ENCODE measurements around the gene STK4. TPM values are rescaled to one million over a fixed set of nuclear protein-coding genes. Genes with fewer than 3 reads are reported as not detected.

STK4 gene
- total and polyA plus RNA-seq, 2 of the 8 experiments (the other 6 are each of a cell fraction or from before 2014, with no cell fraction given) = 12.0 to 34.3 TPM

DNA sequence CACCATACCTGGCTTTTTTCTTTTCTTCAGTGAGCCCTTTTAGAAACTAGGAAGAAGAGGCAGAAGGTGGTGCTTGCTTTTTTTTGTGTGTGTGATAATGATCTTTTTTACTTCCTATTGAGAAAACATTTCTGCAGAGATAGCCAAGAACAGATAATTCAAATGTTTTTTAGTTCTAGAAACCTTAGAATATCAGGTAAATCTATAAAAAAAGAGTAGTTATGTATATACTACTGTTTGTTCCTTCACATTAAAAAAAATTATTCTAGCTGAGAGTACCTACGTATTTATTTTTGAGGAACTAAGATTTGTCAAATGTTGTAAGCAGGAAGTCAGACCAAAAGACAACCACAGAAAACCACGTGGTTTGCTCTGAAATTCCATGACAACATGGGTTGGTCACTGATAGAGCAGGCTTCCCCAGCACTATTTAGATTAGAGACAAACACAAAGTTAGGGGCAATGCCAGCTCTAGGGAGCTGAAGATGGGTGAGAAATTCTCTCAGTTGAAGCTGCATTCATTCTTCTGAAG lies 12.8 kb downstream of the STK4 start:
- Histone ChIP-seq H3K4me1 (replicated peaks in 1 of 4; ENCODE audit: control insufficient read depth in 3 of 4, insufficient read depth in 4 of 4, low read length in 3 of 4) (no peaks in the 10 kb centered on the region), H3K23ac (ENCODE audit: insufficient read length) (no peak overlapping the region), H3K9me3 (ENCODE audit: insufficient read depth in 2 of 2, low read depth in 1 of 2, low read length in 1 of 2) (no peaks in the 10 kb centered on the region), H2AFZ (ENCODE audit: low read length) (no peak overlapping the region), H2BK12ac (ENCODE audit: low read depth, low read length) (no peak overlapping the region), H2BK15ac (ENCODE audit: low read length) (no peak overlapping the region), H2BK20ac (ENCODE audit: low read length) (no peak overlapping the region), H3K27me3 (replicated peaks in 1 of 4; ENCODE audit: control insufficient read depth in 3 of 4, extremely low read depth in 1 of 4, insufficient read depth in 3 of 4, low read length in 3 of 4) (no peaks in the 10 kb centered on the region), H3K9ac (replicated peaks in 1 of 4; ENCODE audit: extremely low read depth in 1 of 4, low read depth in 3 of 4, low read length in 3 of 4) (no peak overlapping the region), H3K79me1 (ENCODE audit: low read depth, low read length) (no peaks in the 10 kb centered on the region; the same call in 1 of the 2 replicates), H2BK5ac (ENCODE audit: low read depth, low read length) (no peak overlapping the region), H3K27ac (ENCODE audit: low read depth, low read length) (no peak overlapping the region), H4K20me1 (replicated peaks in 1 of 2; ENCODE audit: control insufficient read depth in 1 of 2, insufficient read depth in 2 of 2, low read length in 2 of 2) (peaks cover 2 to 3% of the 10 kb centered on the region in 2 experiments), H3K14ac (ENCODE audit: insufficient read length) (no peak overlapping the region), H3K56ac (replicated peaks; ENCODE audit: insufficient read length, low read depth, low read length) (no peak overlapping the region), H3K18ac (ENCODE audit: extremely low read depth, low read length) (no peak overlapping the region), H3K79me2 (ENCODE audit: control insufficient read depth in 1 of 2, insufficient read depth in 2 of 2, low read length in 2 of 2) (no peaks in the 10 kb centered on the region), H4K5ac (ENCODE audit: insufficient read length, low read depth, low read length) (no peak overlapping the region), H4K91ac (replicated peaks; ENCODE audit: insufficient read length, low read length) (no peak overlapping the region), H4K8ac (ENCODE audit: extremely low read depth, insufficient read depth, low read length) (no peak overlapping the region), H3K4me2 (ENCODE audit: insufficient read depth in 1 of 2, low read depth in 2 of 2, low read length in 2 of 2) (no peak overlapping the region), H3K36me3 (ENCODE audit: control insufficient read depth in 2 of 4, insufficient read depth in 4 of 4, low read length in 3 of 4) (peaks cover 2 to 50% (median 37%) of the 10 kb centered on the region in 4 experiments), H3K4ac (replicated peaks; ENCODE audit: insufficient read length, low read depth, low read length) (no peak overlapping the region), H2AK5ac (ENCODE audit: low read depth, low read length) (no peak overlapping the region), H3K23me2 (ENCODE audit: low read depth, low read length) (no peaks in the 10 kb centered on the region), H2BK120ac (replicated peaks; ENCODE audit: low read depth, low read length) (no peak overlapping the region), H3K4me3 (ENCODE audit: extremely low read depth in 1 of 4, insufficient read depth in 2 of 4, low read depth in 3 of 4, low read length in 4 of 4) (no peak overlapping the region)
- FAIRE-seq (no peak), DNase-seq (ENCODE audit: low read depth in 1 of 2, low spot score in 2 of 2) (no peak)
- ChIA-PET POLR2A (ENCODE audit: partially characterized antibody) (interaction anchor here (1.2 kb wide), 1 partner anchor 8 kb away, joined by 3 read pairs; no protein-coding TSS in a partner anchor), CTCF (ENCODE audit: partially characterized antibody) (no interaction called here)
- TF ChIP-seq FOSL1 (IDR thresholded peaks at IDR 0.05; ENCODE audit: insufficient read depth, low read depth, low read length) (no peak), NRF1 (IDR thresholded peaks at IDR 0.05; ENCODE audit: low read depth, low read length) (no peak), KDM4A (IDR thresholded peaks at IDR 0.05; ENCODE audit: low read depth, low read length, severe bottlenecking) (no peak), TAF1 (IDR thresholded peaks at IDR 0.05; ENCODE audit: low read depth, low read length) (no peak), EZH2 (IDR thresholded peaks at IDR 0.05; ENCODE audit: low read depth, low read length, severe bottlenecking) (no peak), CTBP2 (IDR thresholded peaks at IDR 0.05; ENCODE audit: borderline replicate concordance, insufficient read depth, insufficient read length, low read length) (no peak), JUN (IDR thresholded peaks at IDR 0.05; ENCODE audit: low read depth, low read length) (no peak), BACH1 (IDR thresholded peaks at IDR 0.05; ENCODE audit: low read length) (no peak), YY1 (IDR thresholded peaks at IDR 0.05; ENCODE audit: low read depth, low read length) (no peak), KDM5A (IDR thresholded peaks at IDR 0.05; ENCODE audit: low read length) (no peak), TAF7 (optimal IDR thresholded peaks at IDR 0.05; ENCODE audit: borderline replicate concordance, low read depth, low read length) (no peak), SP1 (IDR thresholded peaks at IDR 0.05; ENCODE audit: low read depth, low read length) (no peak), GTF2F1 (IDR thresholded peaks at IDR 0.05; ENCODE audit: borderline replicate concordance, low read depth, low read length) (no peak), ZNF274 (IDR thresholded peaks at IDR 0.05; ENCODE audit: borderline replicate concordance, extremely low read depth, low read length) (no peak), SIRT6 (IDR thresholded peaks at IDR 0.05; ENCODE audit: low read length) (no peak)
- WGBS, 2 experiments (ENCODE audit: extremely low coverage in 1 of 2, insufficient coverage in 1 of 2, insufficient read length in 1 of 2, insufficient replicate concordance in 2 of 2, low coverage in 1 of 2, low lambda C conversion rate in 2 of 2, missing lambda C conversion rate in 1 of 2) = 94% methylated on average over 2 of the region's 2 CpGs; no CpG with 5 or more reads in 1 of the 2 experiments

Data from H1 (cell line).